Esophagus (tissue), 2 donors: ENCODE results near the gene DRGX. TPM values are rescaled to one million over a fixed set of nuclear protein-coding genes. Genes with fewer than 3 reads are reported as not detected.

Experiments
- H3K27ac ChIP-seq, 2 donors: one replicate each; pipeline ENCODE4 v1.5.1; 2013; ENCODE audit warnings: low read depth in 2 of 2, mild to moderate bottlenecking in 2 of 2, inconsistent platforms in 1 of 2, low read length in 1 of 2, moderate library complexity in 1 of 2
- H3K27me3 ChIP-seq, 2 donors: one replicate each; pipeline ENCODE4 v1.6.1; 2013; ENCODE audit warnings: low read length in 2 of 2, control low read depth in 1 of 2, mild to moderate bottlenecking in 1 of 2; ENCODE audit not compliant: insufficient read depth in 2 of 2, control insufficient read depth in 1 of 2
- H3K36me3 ChIP-seq, 2 donors: one replicate each; pipeline ENCODE4 v1.6.1; 2013; ENCODE audit warnings: low read length in 1 of 2; ENCODE audit not compliant: control insufficient read depth in 2 of 2, insufficient read depth in 2 of 2
- H3K4me1 ChIP-seq, 2 donors: one replicate each; pipeline ENCODE4 v1.6.1; 2013; ENCODE audit warnings: low read length in 1 of 2; ENCODE audit not compliant: control insufficient read depth in 2 of 2, insufficient read depth in 2 of 2
- H3K4me3 ChIP-seq, 2 donors: one replicate each; pipeline ENCODE4 v1.5.1; 2013; ENCODE audit warnings: low read length in 2 of 2, mild to moderate bottlenecking in 2 of 2, low read depth in 1 of 2, moderate library complexity in 1 of 2
- H3K9me3 ChIP-seq, 2 donors: one replicate each; pipeline ENCODE4 v1.6.1; 2013; ENCODE audit warnings: mild to moderate bottlenecking in 2 of 2, low read depth in 1 of 2, low read length in 1 of 2, moderate library complexity in 1 of 2; ENCODE audit not compliant: control insufficient read depth in 2 of 2, insufficient read depth in 1 of 2
- WGBS, 2 donors: extraction: QIAGEN DNeasy Blood & Tissue Kit; methylation state at CpG; one replicate each; pipeline ENCODE4 v1.1.7; 2013; 5-methylcytosine and 5-hydroxymethylcytosine counted together
- polyA plus RNA-seq, 2 donors: library from polyadenylated mRNA; stranded (reverse); fragments of 200-250 nt; gene quantifications; one replicate each; pipeline ENCODE4 v1.2.3, GENCODE V29; 2013
- donor health status: healthy with polysubstance abuse.
- donor health status: Bipolar disorder and iron deficiency.

DRGX gene
- polyA plus RNA-seq, 2 donors: 0.04 TPM; not detected in 1

DNA sequence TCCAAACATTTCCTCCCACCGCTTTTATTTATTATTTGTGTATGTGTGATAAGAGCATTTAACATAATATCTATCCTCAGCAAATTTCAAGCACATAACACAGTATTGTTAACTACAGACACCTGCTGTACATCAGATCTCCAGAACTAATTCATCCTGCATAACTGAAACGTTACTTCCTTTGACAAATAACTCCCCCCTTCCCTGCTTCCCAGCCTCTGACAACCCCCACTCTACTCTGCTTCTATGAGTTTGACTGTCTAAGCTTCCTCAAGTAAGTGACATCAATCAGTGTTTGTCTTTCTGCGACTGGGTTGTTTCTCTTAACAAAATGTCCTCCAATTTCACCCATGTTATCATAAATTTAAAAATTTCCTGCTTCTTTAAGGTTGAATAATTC is 74.9 kb downstream of the DRGX start:
- 58 to 66% methylated on average over 3 of the region's 3 CpGs for WGBS, 2 donors

DNA sequence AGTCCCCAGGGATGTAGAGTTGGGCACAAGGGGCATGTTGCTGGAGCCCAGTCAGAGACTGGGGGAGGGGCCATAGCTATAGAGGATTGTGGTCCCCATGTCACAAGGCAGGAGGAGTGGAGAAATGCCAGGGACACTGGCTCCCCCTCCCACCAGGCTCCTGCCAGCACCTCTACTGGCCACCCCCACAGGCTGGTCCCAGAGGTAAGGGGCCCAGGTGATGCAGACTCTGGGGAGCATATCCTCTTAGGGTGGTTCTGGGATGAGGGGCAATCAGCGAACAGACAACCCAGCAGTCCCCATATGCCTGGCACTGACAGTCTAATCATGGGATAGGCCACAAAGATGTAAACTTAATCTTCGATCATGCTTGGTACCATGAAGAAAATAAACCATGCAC is 75.7 kb downstream of the DRGX start:
- Histone ChIP-seq H3K27me3 (no peaks in the 10 kb centered on the region), H3K9me3 (no peaks in the 10 kb centered on the region), H3K4me1 (no peaks in the 10 kb centered on the region), H3K4me3 (no peak overlapping the region), H3K27ac (no peak overlapping the region), H3K36me3 (no peaks in the 10 kb centered on the region)
- 87 to 92% methylated on average over 2 of the region's 2 CpGs for whole genome bisulfite sequencing, 2 donors

More for the DNA sequence above, 74.9 kb downstream of the DRGX start:
- Histone ChIP-seq H3K36me3 (no peaks in the 10 kb centered on the region), H3K27me3 (no peaks in the 10 kb centered on the region), H3K27ac (no peak overlapping the region), H3K4me3 (no peak overlapping the region), H3K9me3 (no peaks in the 10 kb centered on the region), H3K4me1 (no peaks in the 10 kb centered on the region)

DNA sequence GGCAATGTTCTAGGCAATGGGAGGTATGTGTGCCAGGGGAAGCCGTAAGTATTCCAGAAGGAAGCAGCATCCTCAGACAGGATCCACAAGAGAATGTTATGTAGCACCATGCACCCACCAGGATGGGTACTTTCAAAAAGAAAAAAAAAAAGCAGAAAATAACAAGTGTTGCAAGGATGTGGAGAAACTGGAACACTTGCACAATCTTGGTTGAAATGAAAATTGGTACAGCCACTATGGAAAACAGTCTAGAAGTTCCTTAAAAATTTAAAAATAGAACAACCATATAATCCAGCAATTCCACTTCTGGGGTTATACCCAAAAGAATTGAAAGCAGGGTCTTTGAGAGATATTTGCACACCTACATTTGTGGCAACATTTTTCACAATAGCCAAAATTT is 76.7 kb downstream of the DRGX start:
- Histone ChIP-seq H3K9me3 (no peaks in the 10 kb centered on the region), H3K27me3 (no peaks in the 10 kb centered on the region), H3K4me1 (no peaks in the 10 kb centered on the region), H3K27ac (no peak overlapping the region), H3K4me3 (no peak overlapping the region), H3K36me3 (no peaks in the 10 kb centered on the region)
- 92 to 97% methylated on average over 1 of the region's 1 CpG for WGBS, 2 donors

DNA sequence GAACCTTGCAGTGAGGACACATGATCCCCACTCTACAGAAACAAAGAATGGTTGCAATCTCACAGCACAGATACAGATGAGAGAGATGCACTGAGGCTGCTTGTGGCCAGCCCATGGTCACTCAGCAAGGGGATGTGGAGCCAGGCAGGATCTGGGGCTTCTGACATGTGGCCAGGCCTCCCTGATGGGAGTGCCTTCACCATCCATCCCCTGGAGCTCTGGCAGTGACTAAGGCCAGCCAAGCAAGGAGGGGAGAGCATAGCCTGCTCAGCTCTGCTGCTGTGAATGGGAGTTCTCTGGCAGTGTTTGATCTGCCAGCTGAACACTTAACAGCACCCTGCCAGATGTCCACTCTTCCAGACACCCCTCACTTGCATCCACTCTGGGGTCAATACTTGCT is 77.1 kb downstream of the DRGX start:
- Histone ChIP-seq H3K36me3 (no peaks in the 10 kb centered on the region), H3K27me3 (no peaks in the 10 kb centered on the region), H3K4me1 (no peaks in the 10 kb centered on the region), H3K4me3 (no peak overlapping the region), H3K9me3 (no peaks in the 10 kb centered on the region), H3K27ac (no peak overlapping the region)

DNA sequence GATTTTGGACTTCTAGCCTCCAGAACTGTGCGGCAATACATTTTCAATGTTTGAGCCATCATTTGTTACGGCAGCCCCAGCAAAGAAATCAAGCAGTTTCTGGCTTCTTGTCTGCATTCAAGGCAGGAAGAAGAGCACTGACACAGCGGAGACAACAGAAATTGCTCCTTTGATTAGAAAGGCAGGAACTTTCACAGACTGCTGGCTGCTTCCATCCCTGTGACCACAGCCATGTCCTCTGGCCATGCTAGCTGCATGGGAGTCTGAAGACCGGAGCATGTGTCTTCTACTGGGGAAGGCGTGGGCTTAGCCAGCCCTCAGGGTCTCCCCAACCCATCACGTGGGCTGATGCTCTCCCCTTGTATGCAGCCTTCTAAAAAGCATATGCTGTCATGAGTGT is 77.9 kb downstream of the DRGX start:
- no peaks in the 10 kb centered on the region for H3K27me3 ChIP-seq
- H3K4me1 ChIP-seq: no peaks in the 10 kb centered on the region
- WGBS, 2 donors: 89 to 91% methylated on average over 6 of the region's 6 CpGs
- no peak overlapping the region for H3K27ac ChIP-seq
- H3K9me3 ChIP-seq: no peaks in the 10 kb centered on the region
- no peaks in the 10 kb centered on the region for H3K36me3 ChIP-seq
- no peak overlapping the region for H3K4me3 ChIP-seq

DNA sequence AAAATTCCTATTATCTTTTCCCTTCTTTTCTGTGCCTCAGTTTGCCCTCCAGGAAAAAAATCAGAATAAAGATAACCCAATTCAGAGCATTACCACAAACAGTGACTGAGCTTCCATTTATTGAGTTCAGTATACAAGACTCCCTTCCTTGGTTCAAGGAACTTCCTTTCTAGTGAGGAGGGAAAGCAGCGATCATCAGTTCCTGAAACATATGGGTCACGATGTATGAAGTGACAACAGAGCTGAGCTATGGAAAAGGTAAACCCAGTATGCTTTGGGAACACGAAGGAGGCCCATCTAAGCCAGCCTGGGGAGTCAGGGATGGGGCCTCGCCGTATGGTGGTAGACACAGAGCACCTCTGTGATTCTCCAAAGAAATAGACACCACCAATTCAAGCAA is 81.1 kb downstream of the DRGX start:
- Histone ChIP-seq H3K27me3 (no peaks in the 10 kb centered on the region), H3K27ac (no peak overlapping the region), H3K4me3 (no peak overlapping the region), H3K4me1 (peaks cover 0 to 3% of the 10 kb centered on the region in 2 donors), H3K36me3 (no peaks in the 10 kb centered on the region), H3K9me3 (no peaks in the 10 kb centered on the region)
- 86 to 88% methylated on average over 5 of the region's 5 CpGs for WGBS, 2 donors

Other genes starting within 250 kb of the DRGX start
- 1 to 10 TPM; 3.8 to 4.7 TPM for gene TMEM273, start 207.7 kb downstream of the DRGX start, polyA plus RNA-seq
- gene C10orf71, start 96.9 kb downstream of the DRGX start, polyA plus RNA-seq: not detected
- gene ERCC6, start 143.0 kb upstream of the DRGX start, polyA plus RNA-seq: 1 to 10 TPM; 4.3 to 4.5 TPM
- gene SLC18A3, start 214.2 kb upstream of the DRGX start, polyA plus RNA-seq: not detected
- gene CHAT, start 217.9 kb upstream of the DRGX start, polyA plus RNA-seq: not detected